Activated T-helper 1 cell treated with anti-CD3 and anti-CD28 coated beads, Interleukin-2, amount 50 U/mL, for 16 hours (primary cell): Measurements from ENCODE around the gene SETD7.

Experiments
- DNase-seq, 2 donors: peaks; one replicate each; pipeline ENCODE4 v3.0.0-alpha.2; 2020; ENCODE audit warnings: low read depth in 1 of 2, low spot score in 1 of 2

SETD7 gene

GRCh38 chr4:139556071-139556723, at the start of gene SETD7:
SETD7 (minus strand) TSS chr4:139556219; CDS start chr4:139556137, 82 bp downstream.
- peak; percentile 30 to 46 for DNase-seq

- no peak for DNase-seq
Observed at GRCh38 chr4:139605516-139605915, 49.5 kb upstream of the SETD7 start.

GRCh38 chr4:139603576-139604410, 47.8 kb upstream of the SETD7 start:
- DNase-seq = no peak

- DNase-seq = no peak
Observed at GRCh38 chr4:139602776-139603360, 46.8 kb upstream of the SETD7 start.

- no peak for DNase-seq
Observed at GRCh38 chr4:139600662-139601061, 44.6 kb upstream of the SETD7 start.

GRCh38 chr4:139599594-139600374, 43.8 kb upstream of the SETD7 start:
- DNase-seq = no peak

GRCh38 chr4:139599076-139599475, 43.1 kb upstream of the SETD7 start:
- no peak for DNase-seq

- DNase-seq = no peak
Observed at GRCh38 chr4:139596684-139597279, 40.8 kb upstream of the SETD7 start.

GRCh38 chr4:139596034-139596683, 40.1 kb upstream of the SETD7 start:
- DNase-seq = no peak

- no peak for DNase-seq
Observed at GRCh38 chr4:139594591-139595185, 38.7 kb upstream of the SETD7 start.

- DNase-seq = no peak
Observed at GRCh38 chr4:139593091-139593564, 37.1 kb upstream of the SETD7 start.

GRCh38 chr4:139589336-139590018, 33.5 kb upstream of the SETD7 start:
- no peak for DNase-seq

- no peak for DNase-seq
Observed at GRCh38 chr4:139587446-139587845, 31.4 kb upstream of the SETD7 start.

GRCh38 chr4:139585473-139585872, 29.5 kb upstream of the SETD7 start:
- DNase-seq = no peak

- DNase-seq = no peak
Observed at GRCh38 chr4:139584784-139585183, 28.8 kb upstream of the SETD7 start.

- DNase-seq = no peak
Observed at GRCh38 chr4:139584013-139584412, 28.0 kb upstream of the SETD7 start.

- no peak for DNase-seq
Observed at GRCh38 chr4:139582044-139582443, 26.0 kb upstream of the SETD7 start.

GRCh38 chr4:139581096-139581495, 25.1 kb upstream of the SETD7 start:
- DNase-seq = no peak

- no peak for DNase-seq
Observed at GRCh38 chr4:139576219-139576618, 20.2 kb upstream of the SETD7 start.
